ENCODE results near the gene KLF5. TPM values are rescaled to one million over a fixed set of nuclear protein-coding genes. Genes with fewer than 3 reads are reported as not detected.
"Not testable (repeated sequence)": the region's sequence is repeated elsewhere in the genome, so short reads cannot be mapped to it uniquely, and the experiment has no call there.

KLF5 gene
- total and polyA plus RNA-seq, 4 donors = 1.5 to 26.2 (median 4.2) TPM

DNA sequence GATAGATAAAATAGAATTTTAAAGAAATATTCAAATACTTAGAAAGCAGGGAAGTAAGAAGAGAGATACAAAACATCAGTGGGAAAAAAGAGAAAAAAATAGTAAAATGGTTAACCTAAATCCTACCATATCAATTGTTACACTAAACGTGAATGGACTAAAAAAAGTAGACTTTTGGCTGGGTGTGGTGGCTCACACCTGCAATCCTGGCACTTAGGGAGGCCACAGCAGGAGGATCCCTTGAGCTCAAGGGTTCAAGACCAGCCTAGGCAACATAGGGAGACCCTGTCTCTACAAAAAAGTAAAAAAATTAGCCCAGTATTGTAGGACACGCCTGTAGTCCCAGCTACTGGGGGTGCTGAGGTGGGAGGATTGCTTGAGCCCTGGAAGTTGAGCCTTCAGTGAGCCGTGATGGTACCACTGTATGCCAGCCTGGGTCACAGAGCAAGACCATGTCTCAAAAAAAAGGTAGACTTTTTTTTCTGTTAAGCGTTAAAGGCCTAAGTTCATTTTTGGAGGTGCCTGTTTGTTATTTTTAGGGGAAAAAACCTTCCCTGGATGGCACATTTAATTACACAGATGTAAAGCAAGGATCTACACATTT lies 29.6 kb downstream of the KLF5 start:
- Histone ChIP-seq H3K36me3 (ENCODE audit: control insufficient read depth in 1 of 2, insufficient read depth in 2 of 2, low read length in 1 of 2) (no peaks in the 10 kb centered on the region), H3K27me3 (ENCODE audit: control insufficient read depth in 1 of 2, insufficient read depth in 2 of 2, low read length in 1 of 2) (no peaks in the 10 kb centered on the region), H3K9me3 (ENCODE audit: control insufficient read depth, low read length) (peaks cover 1% of the 10 kb centered on the region), H3K4me3 (ENCODE audit: low read length in 2 of 2) (no peak overlapping the region), H3K27ac (ENCODE audit: low read depth in 1 of 2, low read length in 2 of 2) (no peak overlapping the region), H3K4me1 (ENCODE audit: control insufficient read depth in 1 of 2, insufficient read depth in 2 of 2, low read length in 2 of 2) (no peaks in the 10 kb centered on the region)
- 79 to 87% methylated on average over 4 of the region's 4 CpGs for WGBS, 2 donors
- intact Hi-C loops (cut with DNase I) = no loop called here
- DNase-seq = no peak
- ATAC-seq (ENCODE audit: low FRiP score) = no peak

DNA sequence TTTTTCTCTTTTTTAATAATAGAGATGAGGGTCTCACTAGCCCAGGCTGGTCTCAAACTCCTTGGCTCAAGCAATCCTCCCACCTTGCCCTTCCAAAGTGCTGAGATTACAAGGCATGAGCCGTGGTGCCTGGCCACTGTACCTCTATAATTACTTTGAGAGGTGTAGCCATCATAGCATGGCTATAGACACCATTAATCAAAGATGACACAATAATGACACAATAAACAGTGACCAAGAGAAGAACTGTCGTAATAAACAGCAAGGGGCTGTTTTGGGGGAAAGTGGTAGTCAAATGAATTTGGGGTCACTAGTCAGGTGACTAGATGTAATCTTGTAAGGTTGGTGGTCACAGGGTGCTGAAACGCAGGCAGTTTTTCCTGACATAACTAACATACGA lies 30.4 kb downstream of the KLF5 start:
- Histone ChIP-seq H3K27ac (ENCODE audit: low read depth in 1 of 2, low read length in 2 of 2) (no peak overlapping the region), H3K4me1 (ENCODE audit: control insufficient read depth in 1 of 2, insufficient read depth in 2 of 2, low read length in 2 of 2) (no peaks in the 10 kb centered on the region), H3K27me3 (ENCODE audit: control insufficient read depth in 1 of 2, insufficient read depth in 2 of 2, low read length in 1 of 2) (no peaks in the 10 kb centered on the region), H3K9me3 (ENCODE audit: control insufficient read depth, low read length) (peaks cover 1% of the 10 kb centered on the region), H3K36me3 (ENCODE audit: control insufficient read depth in 1 of 2, insufficient read depth in 2 of 2, low read length in 1 of 2) (no peaks in the 10 kb centered on the region), H3K4me3 (ENCODE audit: low read length in 2 of 2) (no peak overlapping the region)
- no peak for DNase-seq
- ATAC-seq (ENCODE audit: low FRiP score) = no peak
- 81 to 84% methylated on average over 4 of the region's 4 CpGs for WGBS, 2 donors
- intact Hi-C loops (cut with DNase I) = no loop called here

DNA sequence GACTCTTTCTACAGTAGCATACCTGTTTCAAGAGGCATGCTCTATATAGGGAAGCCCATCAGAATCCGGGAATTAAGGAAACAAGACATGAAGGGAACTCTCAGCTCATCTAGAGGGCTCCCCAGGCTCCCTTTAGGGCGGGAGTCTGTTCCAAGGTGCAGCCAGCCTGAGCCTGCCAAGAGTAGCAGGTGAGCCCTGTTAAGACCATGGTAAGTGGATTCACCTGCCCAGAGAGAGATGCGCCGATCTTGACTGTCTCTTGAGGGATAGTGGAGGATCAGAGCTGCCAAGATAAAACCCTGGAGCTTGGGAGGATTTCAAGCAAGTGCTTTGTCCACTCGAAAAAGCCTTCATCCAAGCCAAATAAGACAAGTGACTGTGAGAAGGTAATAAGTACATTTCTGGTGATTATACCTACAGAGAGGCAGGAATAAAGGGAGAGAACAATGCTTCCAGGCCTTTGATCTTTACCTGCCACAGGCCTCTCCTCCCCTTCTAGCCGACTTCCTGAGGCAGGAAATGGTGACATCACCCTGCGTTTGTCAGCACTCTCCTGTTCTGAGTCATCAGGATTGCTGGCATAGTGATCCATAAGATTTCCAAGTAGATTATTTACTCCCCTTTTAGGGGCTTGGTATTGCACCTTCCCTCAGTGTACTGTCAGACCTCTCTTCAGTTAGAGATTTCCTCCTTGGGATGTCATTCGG lies 31.5 kb downstream of the KLF5 start:
- WGBS, 2 donors = 70 to 75% methylated on average over 8 of the region's 8 CpGs
- peaks cover 1% of the 10 kb centered on the region for H3K9me3 ChIP-seq (ENCODE audit: control insufficient read depth, low read length)
- H3K4me3 ChIP-seq (ENCODE audit: low read length in 2 of 2) = no peak overlapping the region
- no peak for DNase-seq
- no peaks in the 10 kb centered on the region for H3K27me3 ChIP-seq (ENCODE audit: control insufficient read depth in 1 of 2, insufficient read depth in 2 of 2, low read length in 1 of 2)
- no peak overlapping the region for H3K27ac ChIP-seq (ENCODE audit: low read depth in 1 of 2, low read length in 2 of 2)
- no peaks in the 10 kb centered on the region for H3K36me3 ChIP-seq (ENCODE audit: control insufficient read depth in 1 of 2, insufficient read depth in 2 of 2, low read length in 1 of 2)
- ATAC-seq (ENCODE audit: low FRiP score) = no peak
- no peaks in the 10 kb centered on the region for H3K4me1 ChIP-seq (ENCODE audit: control insufficient read depth in 1 of 2, insufficient read depth in 2 of 2, low read length in 2 of 2)
- intact Hi-C loops (cut with DNase I) = no loop called here

DNA sequence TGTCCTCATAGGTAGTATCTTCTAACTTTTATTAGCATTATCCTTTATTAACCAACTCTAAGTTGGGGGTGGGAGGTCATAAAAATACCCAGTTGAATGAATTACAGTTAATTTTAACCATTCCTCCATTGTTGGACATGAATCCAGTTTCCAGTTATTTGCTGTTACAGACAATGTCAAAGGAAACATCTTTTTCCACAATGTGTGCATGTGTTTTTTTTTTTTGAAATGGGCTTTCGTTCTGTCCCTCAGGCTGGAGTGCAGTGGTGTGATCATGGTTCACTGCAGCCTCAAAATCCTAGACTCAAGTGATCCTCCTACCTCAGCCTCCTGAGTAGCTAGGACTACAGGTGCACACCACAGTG lies 32.0 kb downstream of the KLF5 start:
- Histone ChIP-seq H3K9me3 (ENCODE audit: control insufficient read depth, low read length) (peaks cover 1% of the 10 kb centered on the region), H3K4me3 (ENCODE audit: low read length in 2 of 2) (no peak overlapping the region), H3K27ac (ENCODE audit: low read depth in 1 of 2, low read length in 2 of 2) (no peak overlapping the region), H3K27me3 (ENCODE audit: control insufficient read depth in 1 of 2, insufficient read depth in 2 of 2, low read length in 1 of 2) (no peaks in the 10 kb centered on the region), H3K36me3 (ENCODE audit: control insufficient read depth in 1 of 2, insufficient read depth in 2 of 2, low read length in 1 of 2) (no peaks in the 10 kb centered on the region), H3K4me1 (ENCODE audit: control insufficient read depth in 1 of 2, insufficient read depth in 2 of 2, low read length in 2 of 2) (no peaks in the 10 kb centered on the region)
- DNase-seq (no peak), ATAC-seq (ENCODE audit: low FRiP score) (no peak)
- 33 to 39% methylated on average over 1 of the region's 1 CpG for WGBS, 2 donors
- intact Hi-C loops (cut with DNase I) = no loop called here

DNA sequence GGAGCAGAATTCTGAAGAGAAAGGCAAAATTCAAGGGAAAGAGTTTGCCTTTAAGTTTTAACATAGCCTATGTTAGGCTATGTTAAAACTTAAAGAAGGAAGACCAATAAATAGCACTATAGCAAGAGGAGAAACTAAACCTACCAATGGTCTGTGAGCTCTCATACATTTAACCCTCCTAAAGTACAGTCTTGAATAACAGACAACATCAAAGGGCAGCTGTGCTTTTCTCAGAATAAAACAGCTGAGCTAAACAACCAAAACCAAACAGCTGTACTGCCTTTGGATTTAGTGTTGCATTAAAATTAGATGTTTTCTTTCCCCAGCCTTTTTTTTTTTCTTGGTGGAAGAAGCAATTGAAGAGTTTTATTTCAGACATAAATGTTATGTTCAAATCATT lies 34.0 kb downstream of the KLF5 start:
- DNase-seq (no peak), ATAC-seq (ENCODE audit: low FRiP score) (no peak)
- H3K9me3 ChIP-seq (ENCODE audit: control insufficient read depth, low read length) = no peaks in the 10 kb centered on the region
- no peak overlapping the region for H3K4me3 ChIP-seq (ENCODE audit: low read length in 2 of 2)
- intact Hi-C loops (cut with DNase I) = no loop called here
- no peaks in the 10 kb centered on the region for H3K4me1 ChIP-seq (ENCODE audit: control insufficient read depth in 1 of 2, insufficient read depth in 2 of 2, low read length in 2 of 2)
- no peak overlapping the region for H3K27ac ChIP-seq (ENCODE audit: low read depth in 1 of 2, low read length in 2 of 2)
- no peaks in the 10 kb centered on the region for H3K27me3 ChIP-seq (ENCODE audit: control insufficient read depth in 1 of 2, insufficient read depth in 2 of 2, low read length in 1 of 2)
- H3K36me3 ChIP-seq (ENCODE audit: control insufficient read depth in 1 of 2, insufficient read depth in 2 of 2, low read length in 1 of 2) = no peaks in the 10 kb centered on the region

DNA sequence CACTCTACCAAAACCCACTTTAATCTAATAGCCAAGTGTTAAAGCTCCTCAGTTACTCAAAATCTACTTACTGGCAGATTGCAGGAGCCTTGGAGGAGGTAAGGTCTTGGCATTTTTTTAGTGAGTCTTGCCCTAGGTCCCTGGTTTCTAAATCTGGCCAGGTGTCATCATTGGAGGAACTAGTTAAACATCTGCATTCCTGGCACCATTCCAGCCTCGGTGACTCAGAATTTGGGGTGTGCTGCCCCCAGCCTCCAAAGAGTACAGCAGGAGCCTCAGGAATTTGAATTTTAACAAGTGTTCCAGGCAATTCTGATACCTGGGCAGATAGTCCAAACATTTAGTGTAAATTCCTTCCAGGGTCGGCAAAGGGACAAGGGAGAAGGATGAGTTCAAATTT lies 37.4 kb downstream of the KLF5 start:
- intact Hi-C loops (cut with DNase I) = no loop called here
- Histone ChIP-seq H3K27ac (ENCODE audit: low read depth in 1 of 2, low read length in 2 of 2) (no peak overlapping the region), H3K27me3 (ENCODE audit: control insufficient read depth in 1 of 2, insufficient read depth in 2 of 2, low read length in 1 of 2) (no peaks in the 10 kb centered on the region), H3K9me3 (ENCODE audit: control insufficient read depth, low read length) (no peaks in the 10 kb centered on the region), H3K4me1 (ENCODE audit: control insufficient read depth in 1 of 2, insufficient read depth in 2 of 2, low read length in 2 of 2) (no peaks in the 10 kb centered on the region), H3K4me3 (ENCODE audit: low read length in 2 of 2) (no peak overlapping the region), H3K36me3 (ENCODE audit: control insufficient read depth in 1 of 2, insufficient read depth in 2 of 2, low read length in 1 of 2) (no peaks in the 10 kb centered on the region)
- 48 to 53% methylated on average over 2 of the region's 2 CpGs for WGBS, 2 donors
- DNase-seq (no peak), ATAC-seq (ENCODE audit: low FRiP score) (no peak)

DNA sequence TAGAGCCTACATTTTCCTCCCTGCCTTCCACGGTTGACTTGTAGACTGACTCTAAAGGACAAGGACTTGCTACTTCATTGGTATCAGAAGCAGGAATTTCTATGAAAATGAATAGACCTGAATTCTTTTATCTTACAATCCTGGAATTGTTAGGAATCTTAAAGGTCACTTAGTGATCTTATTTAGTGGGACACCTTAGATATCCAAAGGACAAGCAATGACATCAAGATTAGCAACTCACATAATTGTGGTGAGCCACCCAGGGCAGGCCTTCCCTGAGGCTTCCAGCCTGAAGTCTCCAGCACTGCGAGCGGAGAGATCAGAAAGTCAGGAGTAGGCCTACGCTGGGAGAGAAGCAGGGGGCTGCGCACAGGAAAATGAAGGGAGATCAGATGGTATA lies 37.8 kb downstream of the KLF5 start:
- intact Hi-C loops (cut with DNase I) = no loop called here
- H3K36me3 ChIP-seq (ENCODE audit: control insufficient read depth in 1 of 2, insufficient read depth in 2 of 2, low read length in 1 of 2) = no peaks in the 10 kb centered on the region
- ATAC-seq (ENCODE audit: low FRiP score) (no peak), DNase-seq (no peak)
- WGBS, 2 donors = 73 to 76% methylated on average over 5 of the region's 5 CpGs
- H3K4me3 ChIP-seq (ENCODE audit: low read length in 2 of 2) = no peak overlapping the region
- no peaks in the 10 kb centered on the region for H3K4me1 ChIP-seq (ENCODE audit: control insufficient read depth in 1 of 2, insufficient read depth in 2 of 2, low read length in 2 of 2)
- no peaks in the 10 kb centered on the region for H3K9me3 ChIP-seq (ENCODE audit: control insufficient read depth, low read length)
- no peaks in the 10 kb centered on the region for H3K27me3 ChIP-seq (ENCODE audit: control insufficient read depth in 1 of 2, insufficient read depth in 2 of 2, low read length in 1 of 2)
- H3K27ac ChIP-seq (ENCODE audit: low read depth in 1 of 2, low read length in 2 of 2) = no peak overlapping the region

DNA sequence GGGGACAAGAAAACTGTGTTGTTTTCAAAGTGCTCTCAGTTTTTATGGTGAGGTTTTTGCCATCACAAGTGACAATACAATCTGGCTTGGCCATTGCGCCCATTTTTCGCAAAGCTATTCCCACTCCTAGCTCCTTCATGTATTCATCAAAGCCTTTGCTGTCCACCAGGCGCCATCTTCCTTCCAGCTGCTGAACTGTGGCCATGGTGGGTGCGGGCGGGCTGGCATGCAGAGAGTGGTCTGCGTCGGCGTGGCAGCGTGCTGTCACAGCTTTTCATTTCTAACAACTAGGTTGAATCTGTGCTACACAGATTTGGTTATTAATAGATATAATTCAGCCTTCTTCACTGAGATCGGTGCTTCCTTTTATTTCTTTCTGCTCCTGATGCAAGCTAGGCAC lies 42.0 kb downstream of the KLF5 start:
- H3K36me3 ChIP-seq (ENCODE audit: control insufficient read depth in 1 of 2, insufficient read depth in 2 of 2, low read length in 1 of 2); H3K4me3 ChIP-seq (ENCODE audit: low read length in 2 of 2); ATAC-seq (ENCODE audit: low FRiP score); H3K9me3 ChIP-seq (ENCODE audit: control insufficient read depth, low read length); H3K4me1 ChIP-seq (ENCODE audit: control insufficient read depth in 1 of 2, insufficient read depth in 2 of 2, low read length in 2 of 2); H3K27me3 ChIP-seq (ENCODE audit: control insufficient read depth in 1 of 2, insufficient read depth in 2 of 2, low read length in 1 of 2); DNase-seq; H3K27ac ChIP-seq (ENCODE audit: low read depth in 1 of 2, low read length in 2 of 2); intact Hi-C loops (cut with DNase I): not testable (repeated sequence)
- WGBS, 2 donors = 94 to 97% methylated on average over 10 of the region's 10 CpGs

DNA sequence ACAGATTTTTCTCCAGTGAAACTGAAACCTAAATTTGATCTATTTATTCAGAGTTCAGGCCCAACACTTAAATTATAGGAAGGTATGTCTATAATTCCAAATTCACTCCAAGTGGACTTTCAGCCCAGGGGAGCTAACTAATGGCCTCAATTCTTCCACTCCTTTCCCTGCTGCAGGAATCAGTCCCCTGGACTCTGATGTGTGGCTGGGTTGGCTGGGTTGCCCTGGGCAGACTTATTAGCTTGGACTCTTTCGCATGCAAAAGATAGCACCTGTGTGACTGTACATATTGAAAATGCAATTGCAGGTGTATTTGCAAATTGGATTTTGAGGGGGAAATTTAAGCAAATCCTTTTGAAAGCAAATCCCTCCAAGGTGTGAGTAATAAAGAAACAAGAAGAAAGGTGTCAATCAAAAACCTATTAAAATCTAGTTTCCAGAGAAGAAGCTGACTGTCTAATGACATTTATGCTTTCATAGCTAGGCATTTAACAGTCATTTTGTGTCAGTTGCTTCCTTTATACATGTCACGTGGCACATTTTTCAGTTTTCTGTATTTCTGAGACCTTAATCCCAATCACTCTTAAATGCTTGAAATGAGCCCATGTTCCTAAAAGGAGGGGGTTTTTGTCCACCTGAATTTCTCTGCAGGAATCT lies 42.7 kb downstream of the KLF5 start:
- H3K9me3 ChIP-seq (ENCODE audit: control insufficient read depth, low read length) = no peaks in the 10 kb centered on the region
- no peaks in the 10 kb centered on the region for H3K4me1 ChIP-seq (ENCODE audit: control insufficient read depth in 1 of 2, insufficient read depth in 2 of 2, low read length in 2 of 2)
- DNase-seq = no peak
- no peaks in the 10 kb centered on the region for H3K36me3 ChIP-seq (ENCODE audit: control insufficient read depth in 1 of 2, insufficient read depth in 2 of 2, low read length in 1 of 2)
- intact Hi-C loops (cut with DNase I) = no loop called here
- no peak for ATAC-seq (ENCODE audit: low FRiP score)
- 88 to 89% methylated on average over 2 of the region's 2 CpGs for WGBS, 2 donors
- no peak overlapping the region for H3K27ac ChIP-seq (ENCODE audit: low read depth in 1 of 2, low read length in 2 of 2)
- no peak overlapping the region for H3K4me3 ChIP-seq (ENCODE audit: low read length in 2 of 2)
- H3K27me3 ChIP-seq (ENCODE audit: control insufficient read depth in 1 of 2, insufficient read depth in 2 of 2, low read length in 1 of 2) = no peaks in the 10 kb centered on the region
